ENCODE results near the gene DPYSL5. TPM values are rescaled to one million over a fixed set of nuclear protein-coding genes. Genes with fewer than 3 reads are reported as not detected.

Gene DPYSL5
- total RNA-seq, 1 experiment from 2014 or later, result not detected

DNA sequence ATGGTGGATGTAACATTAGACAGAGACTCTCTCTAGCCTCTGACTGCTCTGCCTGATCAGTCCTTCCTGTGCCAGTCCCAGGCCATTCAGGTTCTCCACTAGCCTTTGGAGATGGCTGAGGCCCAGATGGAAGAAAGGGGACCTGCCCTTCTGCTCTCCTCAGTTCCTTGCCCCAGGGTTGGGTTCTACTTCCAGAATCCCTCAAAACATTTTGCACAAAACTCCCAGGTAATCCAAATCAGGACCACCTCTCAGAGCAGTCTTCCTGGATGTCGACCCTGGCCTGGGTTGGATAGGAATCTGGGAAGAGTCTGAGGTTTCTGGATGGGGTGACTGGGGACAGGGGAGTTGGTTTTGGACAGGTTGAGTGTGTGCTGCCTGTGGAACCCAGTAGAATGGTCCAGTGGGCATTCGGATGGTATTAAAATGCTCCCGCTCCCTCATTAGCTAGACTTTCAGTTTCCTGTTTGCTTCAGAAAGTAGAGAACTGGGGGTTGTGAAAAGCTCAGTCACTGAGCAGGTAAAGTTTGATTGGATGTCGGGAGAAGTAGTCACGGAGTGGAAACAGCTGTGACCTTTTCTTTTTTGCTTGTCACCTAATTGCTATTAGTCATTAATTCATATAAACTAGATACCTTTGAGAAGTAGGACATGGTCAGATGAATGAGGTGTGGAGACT is 37.9 kb downstream of the DPYSL5 start:
- no peaks in the 10 kb centered on the region; the same call in none of the 2 replicates for H3K27me3 ChIP-seq
- DNase-seq, result no peak
- no peak overlapping the region for H3K4me3 ChIP-seq
- no peaks in the 10 kb centered on the region for H3K9me3 ChIP-seq
- H3K36me3 ChIP-seq, result no peaks in the 10 kb centered on the region

DNA sequence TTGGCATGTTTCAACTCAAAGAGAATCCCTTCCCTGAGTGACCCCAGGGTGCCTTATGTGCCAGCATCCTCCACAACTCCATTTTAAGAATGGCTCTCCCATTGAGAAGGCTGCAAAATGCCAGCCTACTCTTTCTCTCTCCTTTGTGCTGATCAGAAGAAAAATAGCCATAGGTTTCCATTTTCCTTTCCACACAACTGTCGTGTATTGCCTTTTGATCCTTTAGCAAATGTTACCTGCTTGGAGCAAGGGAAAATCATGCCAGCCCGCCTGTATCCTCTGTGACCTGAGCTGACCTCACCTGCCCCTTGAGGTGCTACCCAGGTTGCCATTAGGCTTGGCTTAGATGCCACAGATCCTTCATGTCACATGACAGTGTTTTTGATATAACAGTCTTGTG is 38.8 kb downstream of the DPYSL5 start:
- no peak for DNase-seq

DNA sequence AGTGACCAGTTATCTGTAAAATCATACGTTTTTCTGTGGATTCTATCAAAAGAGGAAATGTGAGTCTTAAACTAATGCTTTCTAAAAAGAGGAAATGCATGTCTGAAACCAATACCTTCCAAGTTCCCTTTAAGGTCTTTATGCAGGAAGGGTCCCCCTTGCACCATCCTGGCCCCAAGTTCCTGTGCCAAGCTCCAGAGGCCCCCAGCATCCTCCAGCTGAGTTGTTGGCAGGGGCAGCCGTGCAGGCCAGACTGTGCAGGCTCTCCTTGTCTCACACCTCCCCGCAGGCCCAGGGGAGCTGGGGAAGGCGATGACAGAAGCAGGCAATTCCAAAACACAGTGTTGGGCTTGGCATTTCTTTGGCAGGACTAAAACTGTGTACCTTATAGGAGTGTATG is 39.2 kb downstream of the DPYSL5 start:
- no peak for DNase-seq
- Histone ChIP-seq H3K27me3 (no peaks in the 10 kb centered on the region; the same call in none of the 2 replicates), H3K4me3 (no peak overlapping the region), H3K9me3 (no peaks in the 10 kb centered on the region), H3K36me3 (no peaks in the 10 kb centered on the region)

More for the DNA sequence above, 38.8 kb downstream of the DPYSL5 start:
- no peaks in the 10 kb centered on the region; the same call in none of the 2 replicates for H3K27me3 ChIP-seq
- no peaks in the 10 kb centered on the region for H3K9me3 ChIP-seq
- no peak overlapping the region for H3K4me3 ChIP-seq
- no peaks in the 10 kb centered on the region for H3K36me3 ChIP-seq

DNA sequence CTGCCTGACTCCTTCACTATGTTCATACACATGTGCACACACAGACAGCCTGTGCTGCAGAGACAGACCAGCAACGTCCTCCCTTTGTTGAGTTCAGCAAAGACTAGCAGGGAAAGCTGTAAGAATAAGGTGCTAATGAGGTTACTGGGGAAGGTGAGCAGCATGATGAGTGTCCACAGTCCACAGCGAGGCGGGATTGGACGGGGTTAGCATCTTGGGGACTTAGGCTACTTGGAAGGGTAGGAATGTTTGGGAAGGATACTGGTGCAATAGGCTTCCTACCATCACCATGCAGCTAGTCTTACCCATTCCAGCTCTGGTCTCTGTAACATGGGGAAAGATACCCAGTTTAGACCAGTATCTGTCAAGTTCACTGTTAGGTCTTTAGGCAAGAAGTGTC is 41.9 kb downstream of the DPYSL5 start:
- Histone ChIP-seq H3K27me3 (no peaks in the 10 kb centered on the region; the same call in 1 of the 2 replicates), H3K36me3 (no peaks in the 10 kb centered on the region), H3K9me3 (no peaks in the 10 kb centered on the region), H3K4me3 (no peak overlapping the region)
- no peak for DNase-seq

DNA sequence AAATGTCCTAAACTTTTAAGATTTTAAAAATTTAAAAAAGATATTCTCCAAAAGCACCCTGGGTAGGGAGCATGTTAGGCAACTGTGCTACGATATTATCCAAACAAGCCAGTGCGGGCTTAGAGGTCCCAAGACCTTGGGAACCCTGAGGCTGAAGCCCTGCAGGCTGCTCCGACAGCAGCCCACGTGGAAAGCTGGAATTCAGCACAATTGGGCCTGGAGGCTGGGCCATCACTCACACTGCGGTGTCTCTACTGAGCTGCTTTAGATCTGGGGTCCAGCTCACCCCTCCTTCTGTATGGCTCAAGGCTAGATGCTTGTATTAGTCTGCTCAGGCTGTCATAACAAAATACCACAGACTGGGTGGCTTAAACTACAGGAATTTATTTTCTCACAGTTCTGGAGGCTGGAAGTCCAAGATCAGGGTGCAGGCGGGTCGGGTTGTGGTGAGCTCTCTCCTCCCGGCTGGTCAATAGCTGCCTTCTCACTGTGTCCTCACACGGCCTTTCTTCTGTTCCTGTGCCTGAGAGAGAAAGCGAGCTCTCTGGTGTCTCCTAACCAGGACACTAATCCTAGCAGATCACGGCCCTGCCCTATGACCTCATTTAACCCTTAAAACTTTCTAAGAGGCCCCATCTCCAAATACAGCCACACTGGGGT is 42.5 kb downstream of the DPYSL5 start:
- no peaks in the 10 kb centered on the region; the same call in 1 of the 2 replicates for H3K27me3 ChIP-seq
- H3K9me3 ChIP-seq, result peaks cover 3% of the 10 kb centered on the region; the same call in 1 of the 2 replicates
- H3K36me3 ChIP-seq, result no peaks in the 10 kb centered on the region
- no peak overlapping the region for H3K4me3 ChIP-seq
- DNase-seq, result no peak

DNA sequence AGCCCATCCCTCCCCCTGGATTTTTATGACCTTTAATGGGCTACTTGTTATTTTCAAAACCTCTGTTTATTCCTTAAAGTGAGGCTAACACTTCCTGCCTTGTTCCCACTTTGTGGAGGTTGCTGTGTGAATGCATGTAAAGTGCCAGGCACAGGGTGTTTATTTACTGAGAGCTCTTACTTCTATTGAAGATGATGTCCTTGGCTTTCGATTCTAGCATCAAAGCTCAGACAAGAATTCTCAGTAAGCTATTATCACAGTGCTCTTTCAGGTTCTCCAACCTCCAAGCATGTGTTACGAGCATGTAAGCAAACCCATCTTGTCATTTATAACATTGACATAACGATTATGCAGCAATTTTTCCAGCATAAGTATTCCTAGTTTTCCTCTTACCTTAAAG is 44.2 kb downstream of the DPYSL5 start:
- Histone ChIP-seq H3K4me3 (no peak overlapping the region), H3K9me3 (peaks cover 3% of the 10 kb centered on the region; the same call in 1 of the 2 replicates), H3K27me3 (no peaks in the 10 kb centered on the region), H3K36me3 (no peaks in the 10 kb centered on the region)
- DNase-seq, result no peak

DNA sequence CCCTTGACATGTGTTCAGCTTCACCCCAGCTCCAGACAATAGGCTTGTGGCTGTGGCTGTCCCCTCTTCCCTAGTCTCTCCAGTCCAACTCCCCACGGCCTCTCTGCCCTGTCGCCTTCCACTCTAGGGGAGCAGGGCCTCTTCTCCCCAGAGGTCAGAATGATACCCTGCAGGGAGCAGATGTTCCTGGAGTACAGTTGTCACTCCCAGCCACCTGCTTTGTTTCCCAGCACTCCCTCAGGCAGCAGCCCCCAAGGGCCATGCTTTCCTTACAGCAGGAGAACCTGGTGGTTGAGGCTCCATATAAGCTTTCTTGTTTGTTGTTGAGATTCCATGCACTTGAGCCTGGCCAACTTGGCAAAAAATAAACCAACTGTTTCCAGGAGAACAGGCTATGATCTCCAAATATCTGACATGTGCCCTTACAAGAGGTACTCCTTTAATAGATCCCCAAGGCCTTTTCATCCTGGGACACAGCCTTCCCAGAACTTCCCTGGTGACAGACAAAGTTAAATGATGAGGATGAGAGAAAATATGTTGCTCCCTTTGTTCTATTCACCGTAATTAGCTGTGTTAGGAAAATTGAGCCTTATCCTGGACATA is 45.1 kb downstream of the DPYSL5 start:
- H3K27me3 ChIP-seq, result no peaks in the 10 kb centered on the region
- no peak for DNase-seq
- H3K9me3 ChIP-seq, result peaks cover 3% of the 10 kb centered on the region; the same call in 1 of the 2 replicates
- H3K4me3 ChIP-seq, result no peak overlapping the region
- H3K36me3 ChIP-seq, result no peaks in the 10 kb centered on the region

DNA sequence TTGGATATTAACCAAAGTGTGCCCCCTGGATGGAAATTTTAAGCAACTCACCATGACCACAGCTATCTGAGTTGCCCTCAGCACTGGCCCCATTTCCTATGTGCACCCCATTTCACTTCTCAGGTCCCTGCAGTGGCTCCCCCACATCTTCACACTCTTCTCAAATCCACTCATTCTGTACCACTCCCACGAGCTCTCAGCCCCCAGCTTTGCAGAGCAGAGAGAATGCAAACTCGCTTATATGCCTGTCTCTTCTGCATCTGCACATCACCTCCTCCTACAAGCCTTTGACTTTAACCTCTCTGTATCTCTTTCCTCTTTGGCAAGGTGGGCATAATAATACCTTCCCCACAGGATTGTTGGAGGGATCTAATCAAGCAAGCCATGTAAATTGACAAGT is 46.2 kb downstream of the DPYSL5 start:
- Histone ChIP-seq H3K36me3 (no peaks in the 10 kb centered on the region), H3K27me3 (no peaks in the 10 kb centered on the region), H3K4me3 (no peak overlapping the region), H3K9me3 (peaks cover 3% of the 10 kb centered on the region; the same call in 1 of the 2 replicates)
- no peak for DNase-seq

DNA sequence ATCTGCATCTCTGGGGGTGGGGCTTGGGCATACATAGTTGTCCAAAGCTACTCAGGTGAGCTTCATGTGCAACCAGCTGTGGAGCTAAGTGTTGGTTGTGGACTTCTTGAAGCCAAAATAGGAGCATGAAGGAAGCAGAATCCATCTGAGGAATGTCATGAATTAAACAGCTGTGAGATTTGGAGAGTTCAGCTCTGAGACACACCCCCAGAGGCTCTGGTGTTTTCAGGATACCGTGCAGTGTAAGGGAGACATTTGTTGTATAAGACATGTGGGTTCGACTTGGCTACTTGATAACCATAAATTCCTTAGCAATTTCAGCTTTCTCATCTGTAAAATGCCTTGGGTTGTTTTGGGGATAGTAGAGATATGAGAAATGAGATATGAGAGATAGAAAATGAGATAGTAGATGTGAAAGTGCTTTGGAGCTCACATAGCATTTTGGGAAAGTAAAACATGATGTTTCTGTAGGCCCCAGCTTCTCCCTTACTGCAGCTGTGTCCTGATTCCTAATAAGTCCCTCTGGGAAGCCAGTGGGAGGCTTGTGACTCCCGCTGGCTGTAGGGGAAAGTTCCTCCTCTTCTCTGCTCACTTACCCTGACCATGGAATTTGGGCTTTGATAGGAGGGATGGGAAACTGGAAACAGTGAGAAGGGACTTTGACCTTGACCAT is 50.0 kb downstream of the DPYSL5 start:
- no peak for DNase-seq
- Histone ChIP-seq H3K36me3 (no peaks in the 10 kb centered on the region), H3K4me3 (no peak overlapping the region)

DNA sequence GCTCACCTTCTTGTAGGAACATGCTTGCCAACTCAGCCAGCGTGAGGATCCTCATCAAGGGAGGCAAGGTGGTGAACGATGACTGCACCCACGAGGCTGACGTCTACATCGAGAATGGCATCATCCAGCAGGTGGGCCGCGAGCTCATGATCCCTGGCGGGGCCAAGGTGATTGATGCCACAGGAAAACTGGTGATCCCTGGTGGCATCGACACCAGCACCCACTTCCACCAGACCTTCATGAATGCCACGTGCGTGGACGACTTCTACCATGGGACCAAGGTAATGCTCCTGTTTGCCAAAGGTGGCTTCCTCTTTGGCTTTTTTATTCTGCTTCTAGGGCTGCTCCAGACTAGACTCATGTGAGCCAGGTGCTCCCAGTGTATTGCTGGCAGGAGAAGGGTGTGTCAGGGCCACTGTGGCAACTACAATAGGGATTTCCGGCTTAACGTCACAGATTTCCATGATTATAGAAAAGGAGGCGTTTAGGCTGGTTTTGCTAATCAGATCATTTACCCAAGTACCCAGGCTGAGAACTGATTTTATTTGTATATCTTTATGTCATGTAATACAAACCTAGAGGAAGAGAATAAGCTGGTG is 50.6 kb downstream of the DPYSL5 start:
- no peaks in the 10 kb centered on the region for H3K27me3 ChIP-seq
- no peak for DNase-seq
- H3K4me3 ChIP-seq, result no peak overlapping the region
- H3K36me3 ChIP-seq, result no peaks in the 10 kb centered on the region
- H3K9me3 ChIP-seq, result peaks cover 3% of the 10 kb centered on the region; the same call in 1 of the 2 replicates

More for the DNA sequence above, 50.0 kb downstream of the DPYSL5 start:
- Histone ChIP-seq H3K9me3 (peaks cover 3% of the 10 kb centered on the region; the same call in 1 of the 2 replicates), H3K27me3 (no peaks in the 10 kb centered on the region)

DNA sequence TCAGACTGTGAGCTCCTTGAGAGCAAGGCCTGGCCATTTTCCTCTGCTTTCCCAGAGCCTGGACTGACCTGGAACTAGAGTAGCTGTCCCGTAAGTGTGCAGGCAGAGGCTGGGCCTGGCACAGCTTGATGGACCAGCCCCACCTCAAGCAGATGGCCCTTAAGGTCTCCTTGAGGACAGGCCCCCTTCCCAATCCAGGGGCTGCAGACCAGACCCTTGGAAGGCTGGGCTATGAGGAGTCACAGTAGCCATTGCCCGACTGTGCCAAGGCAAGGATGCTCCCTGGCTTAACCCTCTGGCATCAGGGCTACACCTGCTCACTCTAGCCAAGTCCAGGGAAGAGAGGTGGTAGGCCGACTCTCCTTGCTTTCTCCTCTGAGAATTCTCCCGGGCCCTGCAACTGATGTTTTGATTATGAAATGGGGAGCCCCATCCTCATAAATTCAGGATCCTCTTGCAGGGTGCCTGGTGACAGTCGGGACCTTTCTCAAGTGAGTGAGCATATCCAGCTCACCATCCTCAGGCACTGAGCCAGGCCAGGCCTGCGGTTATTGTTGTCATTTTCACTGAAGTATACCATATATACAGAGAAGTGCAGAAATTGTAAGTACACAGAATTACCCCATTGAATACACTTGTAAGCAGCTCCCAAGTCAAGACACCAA is 51.7 kb downstream of the DPYSL5 start:
- no peak for DNase-seq
- H3K27me3 ChIP-seq, result no peaks in the 10 kb centered on the region
- H3K9me3 ChIP-seq, result peaks cover 3% of the 10 kb centered on the region; the same call in 1 of the 2 replicates
- H3K4me3 ChIP-seq, result no peak overlapping the region
- H3K36me3 ChIP-seq, result no peaks in the 10 kb centered on the region

DNA sequence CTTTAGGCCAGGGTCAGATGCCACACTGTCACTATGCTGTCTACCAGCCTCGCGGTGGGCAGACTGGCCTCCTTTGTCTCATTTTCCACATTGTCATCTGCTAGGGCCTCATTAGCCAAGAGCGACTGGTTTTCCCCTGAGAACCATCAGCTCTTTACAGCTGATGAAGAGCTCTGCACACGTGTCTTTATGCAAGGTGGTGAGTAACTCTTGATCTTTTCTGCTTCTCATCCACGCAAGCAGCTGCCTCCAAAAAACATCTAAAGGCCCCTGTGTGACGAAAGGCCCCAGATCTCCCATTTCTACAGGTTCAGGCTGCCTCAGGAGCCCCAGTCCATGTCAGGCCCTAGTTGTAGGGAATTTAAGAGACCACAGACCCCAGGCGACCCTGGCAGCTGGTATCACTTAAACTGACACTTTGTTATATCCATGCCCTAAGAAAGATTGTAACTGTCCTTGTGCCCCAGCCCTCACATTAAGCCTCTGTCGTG is 52.9 kb downstream of the DPYSL5 start:
- no peak for DNase-seq
- no peak overlapping the region for H3K4me3 ChIP-seq
- no peaks in the 10 kb centered on the region for H3K9me3 ChIP-seq
- H3K36me3 ChIP-seq, result no peaks in the 10 kb centered on the region
- no peaks in the 10 kb centered on the region for H3K27me3 ChIP-seq

DNA sequence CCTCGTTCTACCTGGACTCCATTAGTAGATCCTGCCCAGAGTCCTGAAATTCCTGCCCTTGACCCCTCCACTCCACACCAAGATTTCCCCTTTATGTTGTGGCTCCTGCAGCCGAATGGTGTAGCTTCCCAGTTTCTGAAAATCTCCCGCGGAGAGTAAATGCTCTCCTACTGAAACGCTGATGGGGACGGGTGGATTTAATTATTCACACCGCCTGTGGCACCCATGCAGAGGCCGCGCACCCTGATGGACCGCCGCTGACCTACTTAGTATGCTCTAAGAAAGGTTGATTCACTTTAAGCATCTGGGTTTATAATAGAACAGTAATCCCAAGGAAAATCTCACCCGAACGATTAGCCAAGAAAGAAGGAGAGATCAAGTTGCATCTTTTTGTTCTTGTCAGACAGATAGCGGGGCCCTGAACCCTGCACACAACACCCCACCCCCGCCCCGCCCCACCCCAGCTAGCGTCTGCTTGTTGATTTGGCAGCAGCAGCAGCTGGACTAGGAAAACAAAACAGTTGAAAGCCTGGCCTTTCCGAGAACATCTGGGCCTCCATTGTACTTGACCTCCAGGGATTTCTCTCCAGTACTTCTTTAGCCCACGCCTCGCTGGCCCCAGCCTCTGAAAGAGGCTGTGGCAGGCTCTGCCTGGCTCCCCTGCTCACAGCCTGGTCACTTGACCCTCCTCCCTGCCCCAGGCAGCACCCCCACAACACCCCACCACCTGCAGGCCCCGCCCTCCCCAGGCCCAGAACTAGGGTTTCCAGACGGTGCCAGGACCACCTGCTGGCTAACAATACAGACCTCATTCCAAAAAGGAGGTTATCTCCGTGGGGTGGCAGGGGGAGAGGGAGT is 53.6 kb downstream of the DPYSL5 start:
- Histone ChIP-seq H3K27me3 (no peaks in the 10 kb centered on the region), H3K4me3 (no peak overlapping the region), H3K36me3 (no peaks in the 10 kb centered on the region), H3K9me3 (no peaks in the 10 kb centered on the region)
- DNase-seq, result no peak

DNA sequence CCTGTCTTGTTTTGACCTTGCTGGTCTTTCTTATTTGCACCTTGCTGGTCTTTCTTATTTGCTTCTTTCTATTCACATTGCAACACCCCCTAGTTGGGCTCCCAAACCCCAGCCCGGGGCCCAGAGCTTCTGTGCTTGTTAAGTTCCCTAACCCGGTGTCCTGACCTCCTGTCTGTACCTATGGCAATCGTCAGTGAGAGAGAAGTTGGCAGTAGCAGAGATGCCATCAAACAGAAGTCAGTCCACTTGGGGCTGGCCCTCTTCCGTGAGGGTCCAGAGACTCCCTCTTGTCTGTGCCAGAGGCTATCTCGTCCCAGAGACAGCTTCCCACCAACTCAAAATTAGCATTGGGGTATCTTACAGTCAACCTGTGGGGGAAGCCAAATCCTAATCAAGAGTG is 55.7 kb downstream of the DPYSL5 start:
- no peaks in the 10 kb centered on the region for H3K27me3 ChIP-seq
- no peaks in the 10 kb centered on the region for H3K36me3 ChIP-seq
- no peaks in the 10 kb centered on the region for H3K9me3 ChIP-seq
- H3K4me3 ChIP-seq, result no peak overlapping the region
- no peak for DNase-seq

DNA sequence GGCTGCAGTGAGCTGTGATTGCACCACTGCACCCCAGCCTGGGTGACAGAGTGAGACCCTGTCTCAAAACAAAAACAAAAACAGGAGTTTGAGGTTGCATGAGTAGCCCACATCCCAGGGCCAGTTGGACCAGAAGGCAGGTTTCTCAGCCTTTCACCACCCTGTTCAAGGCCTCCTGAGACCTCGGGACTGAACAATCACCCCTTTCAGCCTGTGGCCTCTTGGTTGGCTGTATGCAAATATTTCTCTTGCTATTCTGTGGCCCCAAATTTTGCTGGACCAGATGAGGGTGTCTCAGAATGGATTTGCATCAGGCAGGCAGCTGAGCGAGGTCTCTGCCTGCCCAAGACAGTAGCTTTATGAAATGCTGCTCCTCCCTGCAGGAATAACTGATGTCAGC is 56.9 kb downstream of the DPYSL5 start:
- Histone ChIP-seq H3K4me3 (no peak overlapping the region), H3K27me3 (no peaks in the 10 kb centered on the region), H3K36me3 (no peaks in the 10 kb centered on the region), H3K9me3 (no peaks in the 10 kb centered on the region)
- DNase-seq, result no peak

All from MG63 (cell line).